GM10248 (cell line): Measurements from ENCODE around the gene FHIT.

Experiments used
- CTCF ChIA-PET: fragments of 300-600 bp; sonication (Branson Sonifier 250); formaldehyde crosslinking; extraction: SDS; loops from one replicate; lab custom pipeline; 2021; ENCODE audit warnings: antibody characterized with exemption; lab: Yijun Ruan, JAX
- POLR2A ChIA-PET: fragments of 350-650 bp; sonication (Branson Sonifier 250); formaldehyde crosslinking; extraction: SDS; loops from one replicate; lab custom pipeline; 2020; ENCODE audit warnings: antibody characterized with exemption; lab: Yijun Ruan, JAX
- DNase-seq: peaks from one replicate; pipeline ENCODE4 v3.0.0; 2012; ENCODE audit errors: extremely low spot score
- TF ChIP-seq, protein P1 (sequence below): IDR thresholded peaks from 2 replicates; pipeline ENCODE4 v1.5.1; 2012; ENCODE audit warnings: mild to moderate bottlenecking, low read depth; ENCODE audit errors: extremely low read depth, missing control alignments, control extremely low read depth

Gene FHIT

DNA sequence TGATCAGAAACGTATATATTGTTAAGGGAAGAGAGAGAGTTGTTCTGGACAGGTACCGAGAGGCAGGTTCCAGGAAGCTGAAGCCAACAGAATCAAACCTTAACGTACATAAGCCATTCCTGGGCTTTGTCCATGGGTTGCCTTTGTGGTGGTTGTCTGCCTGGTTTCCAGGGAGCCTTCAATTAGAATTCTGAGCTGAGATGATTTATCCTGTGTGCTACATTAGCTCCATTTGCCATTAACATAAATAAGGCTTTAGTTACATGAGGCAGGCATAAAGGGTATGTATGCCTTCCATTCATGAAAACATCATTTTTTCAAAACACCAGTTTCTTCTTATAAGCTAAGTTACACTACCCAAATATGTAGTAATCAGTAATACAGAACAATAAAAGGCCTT is 1472.0 kb downstream of the FHIT start:
- CTCF ChIA-PET, result interaction anchor here (1.0 to 1.4 kb wide), 3 partner anchors 9 to 77 kb away, joined by 3 to 4 read pairs (median 3); no protein-coding TSS in a partner anchor
- DNase-seq, result no peak
- POLR2A ChIA-PET, result no interaction called here
- TF ChIP-seq, protein P1, sequence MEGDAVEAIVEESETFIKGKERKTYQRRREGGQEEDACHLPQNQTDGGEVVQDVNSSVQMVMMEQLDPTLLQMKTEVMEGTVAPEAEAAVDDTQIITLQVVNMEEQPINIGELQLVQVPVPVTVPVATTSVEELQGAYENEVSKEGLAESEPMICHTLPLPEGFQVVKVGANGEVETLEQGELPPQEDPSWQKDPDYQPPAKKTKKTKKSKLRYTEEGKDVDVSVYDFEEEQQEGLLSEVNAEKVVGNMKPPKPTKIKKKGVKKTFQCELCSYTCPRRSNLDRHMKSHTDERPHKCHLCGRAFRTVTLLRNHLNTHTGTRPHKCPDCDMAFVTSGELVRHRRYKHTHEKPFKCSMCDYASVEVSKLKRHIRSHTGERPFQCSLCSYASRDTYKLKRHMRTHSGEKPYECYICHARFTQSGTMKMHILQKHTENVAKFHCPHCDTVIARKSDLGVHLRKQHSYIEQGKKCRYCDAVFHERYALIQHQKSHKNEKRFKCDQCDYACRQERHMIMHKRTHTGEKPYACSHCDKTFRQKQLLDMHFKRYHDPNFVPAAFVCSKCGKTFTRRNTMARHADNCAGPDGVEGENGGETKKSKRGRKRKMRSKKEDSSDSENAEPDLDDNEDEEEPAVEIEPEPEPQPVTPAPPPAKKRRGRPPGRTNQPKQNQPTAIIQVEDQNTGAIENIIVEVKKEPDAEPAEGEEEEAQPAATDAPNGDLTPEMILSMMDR, result no peak

DNA sequence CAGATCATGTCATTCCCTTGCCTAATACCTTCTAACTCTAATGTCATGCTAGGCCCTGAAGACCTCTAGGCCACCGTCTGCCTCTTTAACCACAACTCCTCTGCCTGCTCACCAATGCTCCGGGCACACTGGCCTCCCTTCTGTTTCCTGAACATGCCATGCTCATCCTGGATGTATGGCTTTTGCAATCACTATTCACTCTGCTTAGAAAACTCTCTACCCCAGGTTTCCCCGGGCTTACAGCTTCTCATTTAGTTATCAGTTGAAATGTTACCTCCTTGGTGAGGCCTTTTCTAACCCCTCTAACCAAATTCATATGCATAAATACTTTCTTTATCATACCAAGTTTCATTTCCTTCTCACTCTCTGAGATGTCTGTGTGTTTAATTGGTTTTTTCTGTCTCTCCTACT is 1473.6 kb downstream of the FHIT start:
- TF ChIP-seq, protein P1, result no peak
- DNase-seq, result no peak
- CTCF ChIA-PET, result interaction anchor here (0.9 kb wide), 1 partner anchor 13 kb away, joined by 3 read pairs; no protein-coding TSS in a partner anchor
- POLR2A ChIA-PET, result no interaction called here

- POLR2A ChIA-PET, result no interaction called here
- CTCF ChIA-PET, result interaction anchor here (1.2 kb wide), 1 partner anchor 80 kb away, joined by 3 read pairs; no protein-coding TSS in a partner anchor
- DNase-seq, result no peak
- TF ChIP-seq, protein P1, result no peak
These were observed 1474.2 kb downstream of the FHIT start for GRCh38 chr3:59777066-59777465.

GRCh38 chr3:59775761-59776325 is 1475.4 kb downstream of the FHIT start:
- no peak for DNase-seq
- ChIA-PET CTCF (interaction anchor here (1.2 to 1.4 kb wide), 2 partner anchors 17 to 82 kb away, joined by 3 read pairs; no protein-coding TSS in a partner anchor), POLR2A (no interaction called here)
- TF ChIP-seq, protein P1, result no peak

GRCh38 chr3:59775106-59775505 is 1476.1 kb downstream of the FHIT start:
- CTCF ChIA-PET, result interaction anchor here (1.4 kb wide), 1 partner anchor 18 kb away, joined by 3 read pairs; no protein-coding TSS in a partner anchor
- POLR2A ChIA-PET, result no interaction called here

DNA sequence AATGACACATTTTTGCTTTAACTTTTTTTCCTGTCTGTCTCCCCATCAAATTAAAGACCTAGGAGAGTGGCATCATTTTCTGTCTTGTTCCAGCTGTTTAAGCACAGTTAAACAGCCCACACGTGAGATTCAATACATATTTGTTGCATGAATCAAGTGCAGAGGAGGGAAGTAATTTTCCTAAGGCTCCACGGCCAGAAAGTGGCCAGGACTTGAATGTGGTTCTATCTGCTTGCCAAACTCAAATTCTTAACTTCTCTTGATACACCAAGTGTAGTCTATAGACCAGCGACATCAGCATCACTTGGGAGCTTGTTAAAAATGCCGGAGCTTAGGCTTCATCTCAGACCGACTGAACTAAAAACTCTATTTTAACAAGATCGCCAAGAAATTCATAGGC is 1476.6 kb downstream of the FHIT start:
- DNase-seq, result no peak
- TF ChIP-seq, protein P1, result no peak
- ChIA-PET CTCF (interaction anchor here (1.4 kb wide), 1 partner anchor 18 kb away, joined by 3 read pairs; no protein-coding TSS in a partner anchor), POLR2A (no interaction called here)

More at GRCh38 chr3:59775106-59775505, 1476.1 kb downstream of the FHIT start:
- TF ChIP-seq, protein P1, result no peak
- DNase-seq, result no peak
